Keratinocyte (primary cell): ENCODE data around the gene TNRC18. TPM values are rescaled to one million over a fixed set of nuclear protein-coding genes. Genes with fewer than 3 reads are reported as not detected.
"Not testable (repeated sequence)": the region's sequence is repeated elsewhere in the genome, so short reads cannot be mapped to it uniquely, and the experiment has no call there.

Experiments used
- DNase-seq: peaks from one replicate; pipeline ENCODE4 v3.0.0-alpha.2; 2011; ENCODE audit warnings: low read depth, missing footprints, low spot score
- FAIRE-seq: peaks from 2 replicates; lab custom pipeline; 2011; peaks lifted over from hg19 to GRCh38; lab: Jason Lieb, UNC
- H2AFZ ChIP-seq: 2 replicates; pipeline ENCODE4 v1.6.0; 2012; ENCODE audit warnings: low read length, control low read depth, inconsistent platforms; ENCODE audit not compliant: control insufficient read depth
- H3K27ac ChIP-seq: 2 replicates; pipeline ENCODE4 v1.5.1; 2011; ENCODE audit warnings: low read length; ENCODE audit not compliant: control insufficient read depth, insufficient read depth
- H3K27me3 ChIP-seq: 3 replicates; pipeline ENCODE4 v1.6.0; 2011; ENCODE audit warnings: low read length; ENCODE audit not compliant: control insufficient read depth, insufficient read depth; ENCODE audit errors: extremely low read depth
- H3K36me3 ChIP-seq, 2 experiments: 2 replicates in 1 of 2; 3 replicates in 1 of 2; pipeline ENCODE4 v1.5.1; 2011; ENCODE audit warnings: low read length in 2 of 2, mild to moderate bottlenecking in 1 of 2; ENCODE audit not compliant: control insufficient read depth in 2 of 2, insufficient read depth in 2 of 2; ENCODE audit errors: extremely low read depth in 1 of 2
- H3K4me1 ChIP-seq: 3 replicates; pipeline ENCODE4 v1.5.1; 2011; ENCODE audit warnings: low read length; ENCODE audit not compliant: control insufficient read depth, insufficient read depth; ENCODE audit errors: extremely low read depth
- H3K4me2 ChIP-seq: 3 replicates; pipeline ENCODE4 v1.6.0; 2011; ENCODE audit warnings: low read depth, low read length; ENCODE audit not compliant: control insufficient read depth, insufficient read depth; ENCODE audit errors: extremely low read depth
- H3K4me3 ChIP-seq, 3 experiments: fragments of 200-600 bp in 1 of 3; sonication (generic) in 1 of 3; 2 replicates in 2 of 3; 3 replicates in 1 of 3; pipeline ENCODE4 v1.5.1; 2011 to 2016; ENCODE audit warnings: low read length in 3 of 3, mild to moderate bottlenecking in 3 of 3, control low read depth in 2 of 3, inconsistent platforms in 1 of 3, low read depth in 1 of 3, mixed read lengths in 1 of 3, mixed run types in 1 of 3, moderate library complexity in 1 of 3; ENCODE audit not compliant: control insufficient read depth in 2 of 3, insufficient read depth in 2 of 3; ENCODE audit errors: extremely low read depth in 1 of 3
- H3K79me2 ChIP-seq: 2 replicates; pipeline ENCODE4 v1.6.0; 2012; ENCODE audit warnings: low read length; ENCODE audit not compliant: control insufficient read depth, insufficient read depth
- H3K9ac ChIP-seq: 3 replicates; pipeline ENCODE4 v1.6.0; 2011; ENCODE audit warnings: low read length; ENCODE audit not compliant: control insufficient read depth, insufficient read depth; ENCODE audit errors: extremely low read depth
- H3K9me1 ChIP-seq: 3 replicates; pipeline ENCODE4 v1.6.0; 2011; ENCODE audit warnings: low read length; ENCODE audit not compliant: control insufficient read depth, insufficient read depth; ENCODE audit errors: extremely low read depth
- H3K9me3 ChIP-seq: 2 replicates; pipeline ENCODE4 v1.5.1; 2012; ENCODE audit warnings: low read depth, low read length; ENCODE audit not compliant: control insufficient read depth
- H4K20me1 ChIP-seq: 3 replicates; pipeline ENCODE4 v1.6.0; 2011; ENCODE audit warnings: low read length; ENCODE audit not compliant: control insufficient read depth, insufficient read depth; ENCODE audit errors: extremely low read depth
- EZH2 ChIP-seq: IDR thresholded peaks from one replicate; pipeline ENCODE4 v1.6.1; 2012; ENCODE audit warnings: inconsistent platforms, mild to moderate bottlenecking, low read length, moderate library complexity
- dilution Hi-C: fragments of 300-500 bp; cut with MboI; formaldehyde crosslinking; loops from one replicate; pipeline ENCODE4 v1.7.0; 2020; ENCODE audit warnings: low sequenced_read_pairs; ENCODE audit not compliant: extremely low pct_ligation_motif_present
- polyA plus RNA-seq, 5 experiments: library from polyadenylated mRNA; depleted of rRNA in 3 of 5; stranded (reverse) in 3 of 5; stranded (forward) in 1 of 5; unstranded in 1 of 5; fragments of >200 nt; gene quantifications; 1 replicate in 1 of 5; 2 replicates in 3 of 5; 3 replicates in 1 of 5; pipeline versions ENCODE4 v1.2.1 to v1.2.3, GENCODE V29; 2011 to 2012; ENCODE audit warnings: missing spikeins in 2 of 5, low read depth in 1 of 5, low replicate concordance in 1 of 5
- TF ChIP-seq, protein P1 (sequence below), 3 experiments: IDR thresholded peaks in 1 of 3; conservative IDR thresholded peaks in 1 of 3; optimal IDR thresholded peaks in 1 of 3; 2 replicates in 2 of 3; 3 replicates in 1 of 3; pipeline versions ENCODE3 to v1.5.1; 2011; ENCODE audit warnings: low read length in 3 of 3, mild to moderate bottlenecking in 3 of 3, moderate library complexity in 2 of 3, control low read depth in 1 of 3, inconsistent platforms in 1 of 3; ENCODE audit not compliant: insufficient read depth in 2 of 3; ENCODE audit errors: extremely low read depth in 1 of 3

The TNRC18 gene
- polyA plus RNA-seq, 1 donor (not counting 4 experiments of a cell fraction or from before 2014, with no cell fraction given): 13.2 TPM

DNA sequence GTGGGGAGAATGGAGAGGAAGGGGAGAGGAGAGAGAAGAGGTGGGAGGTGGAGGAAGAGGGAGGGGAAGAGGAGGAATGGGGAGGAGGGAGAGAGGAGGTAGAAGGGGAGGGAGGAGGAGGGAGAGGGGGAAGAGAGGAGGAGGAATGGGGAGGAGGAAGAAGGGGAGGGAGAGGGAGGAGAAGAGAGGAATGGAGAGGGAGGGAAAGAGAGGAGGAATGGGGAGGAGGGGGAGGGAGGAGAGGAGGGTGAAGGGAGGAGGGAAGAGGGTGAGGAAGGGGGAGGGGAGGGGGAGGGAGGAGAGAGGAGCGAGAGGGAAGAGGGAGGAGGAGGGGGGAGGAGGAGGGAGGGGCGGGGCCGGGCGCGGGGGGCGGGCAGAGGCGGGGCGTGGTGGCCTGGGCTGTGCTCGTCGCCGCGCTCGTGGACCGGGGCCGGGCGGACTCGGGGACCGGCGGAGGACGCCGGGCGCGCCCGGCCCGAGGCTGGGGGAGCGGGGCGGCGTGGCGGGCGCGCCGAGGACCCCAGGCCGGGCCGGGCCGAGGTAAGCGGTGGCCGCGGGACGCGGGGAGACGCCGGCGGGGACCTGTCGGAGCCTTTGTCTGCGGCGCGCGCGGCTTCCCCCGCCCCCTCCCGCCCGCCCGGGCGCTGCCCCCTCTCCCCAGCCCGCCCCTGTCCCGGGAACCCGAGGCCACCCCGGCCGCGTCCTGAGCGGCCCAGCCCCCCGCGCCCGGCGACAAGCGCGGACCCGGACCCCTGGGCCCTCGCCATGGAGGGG lies 140.9 kb downstream of the TNRC18 start, which contains the start of gene SLC29A4:
SLC29A4 (plus strand) TSS at position 401 of the 774 bp plus-strand sequence. CDS start 4,874 bp downstream, outside the sequence.
- no peak within 1 kb of the TSS for H3K9ac ChIP-seq
- no peaks in the 10 kb centered on the region for H3K36me3 ChIP-seq
- H3K79me2 ChIP-seq: no peaks in the 10 kb centered on the region
- H3K27me3 ChIP-seq: peaks cover 18% of the 10 kb centered on the region
- no peak within 1 kb of the TSS for H2AFZ ChIP-seq
- H3K9me3 ChIP-seq: no peaks in the 10 kb centered on the region
- no peak within 1 kb of the TSS for H3K27ac ChIP-seq
- peak within 1 kb of the TSS; percentile 32 for H3K4me2 ChIP-seq
- H3K4me1 ChIP-seq: no peaks in the 10 kb centered on the region
- TF ChIP-seq EZH2: no peak
- TF ChIP-seq, protein P1, sequence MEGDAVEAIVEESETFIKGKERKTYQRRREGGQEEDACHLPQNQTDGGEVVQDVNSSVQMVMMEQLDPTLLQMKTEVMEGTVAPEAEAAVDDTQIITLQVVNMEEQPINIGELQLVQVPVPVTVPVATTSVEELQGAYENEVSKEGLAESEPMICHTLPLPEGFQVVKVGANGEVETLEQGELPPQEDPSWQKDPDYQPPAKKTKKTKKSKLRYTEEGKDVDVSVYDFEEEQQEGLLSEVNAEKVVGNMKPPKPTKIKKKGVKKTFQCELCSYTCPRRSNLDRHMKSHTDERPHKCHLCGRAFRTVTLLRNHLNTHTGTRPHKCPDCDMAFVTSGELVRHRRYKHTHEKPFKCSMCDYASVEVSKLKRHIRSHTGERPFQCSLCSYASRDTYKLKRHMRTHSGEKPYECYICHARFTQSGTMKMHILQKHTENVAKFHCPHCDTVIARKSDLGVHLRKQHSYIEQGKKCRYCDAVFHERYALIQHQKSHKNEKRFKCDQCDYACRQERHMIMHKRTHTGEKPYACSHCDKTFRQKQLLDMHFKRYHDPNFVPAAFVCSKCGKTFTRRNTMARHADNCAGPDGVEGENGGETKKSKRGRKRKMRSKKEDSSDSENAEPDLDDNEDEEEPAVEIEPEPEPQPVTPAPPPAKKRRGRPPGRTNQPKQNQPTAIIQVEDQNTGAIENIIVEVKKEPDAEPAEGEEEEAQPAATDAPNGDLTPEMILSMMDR (optimal IDR thresholded peaks at IDR 0.05 in 1 of 3, IDR thresholded peaks at IDR 0.05 in 1 of 3, conservative IDR thresholded peaks at IDR 0.05 in 1 of 3; ENCODE audit: extremely low read depth in 1 of 3, insufficient read depth in 2 of 3, low read length in 3 of 3): no peak
- no peak for DNase-seq
- H3K4me3 ChIP-seq: peak within 1 kb of the TSS in 1 of 3 experiments; percentile 18
- dilution Hi-C loops: no loop called here
- no peaks in the 10 kb centered on the region for H3K9me1 ChIP-seq
- H4K20me1 ChIP-seq: no peaks in the 10 kb centered on the region
- no peak for FAIRE-seq

DNA sequence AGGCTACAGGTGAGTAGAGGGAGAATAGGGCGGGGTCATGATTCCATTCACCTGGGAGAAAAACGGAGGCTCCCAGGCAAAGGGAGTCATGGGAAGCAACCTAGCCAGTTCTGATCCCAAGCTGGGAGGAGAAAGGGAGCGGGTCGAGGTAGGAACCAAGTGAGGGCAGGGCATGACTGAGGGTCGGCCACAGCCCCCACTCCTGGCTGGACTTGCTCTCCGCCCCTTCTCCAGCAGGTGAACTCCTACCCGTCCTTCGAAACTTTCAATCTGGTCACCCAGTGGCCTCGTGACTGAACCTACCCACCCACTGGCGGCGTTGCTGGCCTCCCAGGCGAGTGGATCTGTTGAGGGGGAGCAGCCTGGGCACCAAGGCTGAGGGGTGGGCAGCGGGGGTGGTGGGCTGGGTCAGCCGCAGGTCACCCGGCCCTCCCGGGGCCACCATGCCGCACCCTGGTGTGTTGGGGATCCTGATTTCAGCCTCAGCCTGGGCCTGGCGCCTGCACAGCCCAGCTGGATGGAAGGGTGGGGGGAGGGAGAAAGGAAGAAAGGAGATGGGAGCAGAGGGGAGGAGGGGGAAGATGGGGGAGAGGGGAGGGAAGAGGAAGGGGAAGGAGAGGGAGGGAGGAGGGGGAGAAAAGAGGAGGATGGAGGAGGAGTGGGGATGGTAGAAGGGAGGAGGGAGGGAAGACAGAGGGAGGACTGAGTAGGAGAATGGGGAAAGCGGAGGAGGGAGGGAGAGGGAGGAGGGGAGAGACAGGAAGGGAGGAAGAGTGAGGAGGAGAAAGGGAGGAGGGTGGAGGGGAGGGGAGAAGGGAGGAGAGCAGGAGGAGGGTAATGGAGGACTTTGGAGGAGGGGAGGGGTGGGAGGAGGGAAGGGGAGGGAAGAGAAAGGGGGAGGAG lies 141.8 kb downstream of the TNRC18 start:
- peaks cover 18% of the 10 kb centered on the region for H3K27me3 ChIP-seq
- H3K4me2 ChIP-seq, dilution Hi-C loops, FAIRE-seq, H3K9me1 ChIP-seq, DNase-seq, H3K36me3 ChIP-seq, H2AFZ ChIP-seq, H3K9me3 ChIP-seq, H3K4me3 ChIP-seq, H3K27ac ChIP-seq, H3K79me2 ChIP-seq, H3K4me1 ChIP-seq, H3K9ac ChIP-seq, H4K20me1 ChIP-seq: not testable (repeated sequence)
